GM10266 (cell line): ENCODE measurements around the gene PTPRN2.
"Not testable (repeated sequence)": the region's sequence is repeated elsewhere in the genome, so short reads cannot be mapped to it uniquely, and the experiment has no call there.

Experiments used
- DNase-seq: peaks from one replicate; pipeline ENCODE4 v3.0.0; 2012; ENCODE audit errors: extremely low spot score
- TF ChIP-seq, protein P1 (sequence below): IDR thresholded peaks from 2 replicates; pipeline ENCODE4 v1.5.1; 2012; ENCODE audit warnings: mild to moderate bottlenecking, low read depth; ENCODE audit not compliant: control insufficient read depth, insufficient read depth; ENCODE audit errors: missing control alignments

Gene PTPRN2

DNA sequence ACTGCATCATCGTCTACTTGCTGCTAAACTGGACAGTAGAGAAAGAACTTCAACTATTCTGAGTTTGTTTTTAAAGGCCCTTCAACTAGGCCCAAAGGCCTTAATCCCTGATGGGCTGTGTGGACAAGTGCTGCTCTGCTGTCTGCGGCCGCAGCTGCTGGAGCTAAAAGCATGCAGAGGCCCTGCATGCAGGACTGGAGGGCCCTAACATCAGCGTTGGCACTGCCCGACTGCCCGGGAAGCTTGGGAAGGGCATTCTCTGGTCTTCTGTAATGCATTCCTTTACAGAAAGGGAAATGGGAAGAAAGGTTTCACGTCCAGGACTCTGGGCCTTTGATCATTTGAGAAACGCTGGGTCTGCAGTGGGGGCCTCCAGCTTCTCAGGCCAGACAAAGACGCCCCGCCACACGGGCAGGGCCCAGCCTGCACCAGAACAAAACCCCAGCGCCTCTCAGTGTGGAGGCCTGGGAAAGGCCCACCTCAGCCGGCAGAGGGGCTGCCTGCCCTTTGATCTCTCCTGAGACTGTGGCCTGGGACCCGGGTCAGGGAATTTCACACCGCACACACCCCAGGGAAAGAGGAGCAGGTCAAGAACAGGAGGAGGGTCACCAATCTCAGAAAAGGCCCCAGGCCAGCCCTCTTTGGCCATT is 1021.5 kb downstream of the PTPRN2 start:
- DNase-seq, result no peak
- TF ChIP-seq, protein P1, sequence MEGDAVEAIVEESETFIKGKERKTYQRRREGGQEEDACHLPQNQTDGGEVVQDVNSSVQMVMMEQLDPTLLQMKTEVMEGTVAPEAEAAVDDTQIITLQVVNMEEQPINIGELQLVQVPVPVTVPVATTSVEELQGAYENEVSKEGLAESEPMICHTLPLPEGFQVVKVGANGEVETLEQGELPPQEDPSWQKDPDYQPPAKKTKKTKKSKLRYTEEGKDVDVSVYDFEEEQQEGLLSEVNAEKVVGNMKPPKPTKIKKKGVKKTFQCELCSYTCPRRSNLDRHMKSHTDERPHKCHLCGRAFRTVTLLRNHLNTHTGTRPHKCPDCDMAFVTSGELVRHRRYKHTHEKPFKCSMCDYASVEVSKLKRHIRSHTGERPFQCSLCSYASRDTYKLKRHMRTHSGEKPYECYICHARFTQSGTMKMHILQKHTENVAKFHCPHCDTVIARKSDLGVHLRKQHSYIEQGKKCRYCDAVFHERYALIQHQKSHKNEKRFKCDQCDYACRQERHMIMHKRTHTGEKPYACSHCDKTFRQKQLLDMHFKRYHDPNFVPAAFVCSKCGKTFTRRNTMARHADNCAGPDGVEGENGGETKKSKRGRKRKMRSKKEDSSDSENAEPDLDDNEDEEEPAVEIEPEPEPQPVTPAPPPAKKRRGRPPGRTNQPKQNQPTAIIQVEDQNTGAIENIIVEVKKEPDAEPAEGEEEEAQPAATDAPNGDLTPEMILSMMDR, result no peak

DNA sequence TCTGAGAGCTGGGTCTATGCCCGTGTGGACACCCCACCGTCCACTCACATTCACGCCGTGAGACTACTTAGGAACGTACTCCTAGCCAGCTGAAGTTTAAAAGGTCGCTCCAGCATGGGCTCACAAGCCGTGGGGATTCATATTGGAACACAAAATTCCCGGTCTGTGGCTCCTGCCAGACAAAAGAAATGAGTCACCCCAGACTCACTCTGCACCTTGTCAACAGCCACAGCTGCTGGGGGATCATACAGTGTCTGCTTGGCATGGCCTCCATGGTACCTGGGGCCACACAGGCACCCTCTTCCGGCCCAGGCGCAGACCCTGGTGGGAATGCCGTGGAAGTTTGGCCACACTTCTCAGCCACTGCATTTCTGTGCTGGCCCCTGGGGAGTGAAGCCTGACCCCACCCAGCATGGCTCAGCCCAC is 1022.4 kb downstream of the PTPRN2 start:
- DNase-seq, result no peak
- TF ChIP-seq, protein P1, result no peak

DNA sequence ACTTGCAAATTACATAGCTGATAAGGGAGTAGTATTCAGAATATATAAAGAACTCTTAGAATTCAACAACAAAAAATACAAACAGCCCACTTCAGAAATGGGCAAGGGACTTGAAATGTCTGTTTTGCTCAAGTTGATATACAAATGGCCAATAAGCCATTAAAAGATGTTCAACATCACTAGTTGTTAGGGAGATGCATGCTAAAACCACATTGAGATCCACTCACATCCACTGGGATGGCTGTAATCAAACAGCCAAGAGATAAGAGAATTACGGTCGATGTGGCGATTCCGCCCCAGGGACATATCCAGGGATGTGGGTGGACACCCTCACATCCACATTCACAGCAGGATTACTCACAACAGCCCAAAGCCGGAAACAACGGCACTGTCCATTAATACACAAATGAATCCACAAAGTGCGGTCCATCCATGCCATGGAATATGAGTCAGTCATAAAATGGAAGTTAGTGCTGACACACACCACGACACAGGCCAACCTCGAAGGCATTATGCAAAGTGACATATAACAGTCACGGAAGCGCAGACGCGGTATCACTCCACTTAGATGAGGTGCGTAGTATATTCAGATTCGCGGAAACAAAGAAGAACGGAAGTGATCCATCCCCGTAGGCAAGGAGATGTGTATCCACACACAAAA is 1023.0 kb downstream of the PTPRN2 start:
- TF ChIP-seq, protein P1, result no peak
- no peak for DNase-seq

- DNase-seq, result not testable (repeated sequence)
Measured at GRCh38 chr7:157563467-157564135, 1024.0 kb downstream of the PTPRN2 start.

- not testable (repeated sequence) for DNase-seq
Measured at GRCh38 chr7:157562522-157563398, 1024.9 kb downstream of the PTPRN2 start.

DNA sequence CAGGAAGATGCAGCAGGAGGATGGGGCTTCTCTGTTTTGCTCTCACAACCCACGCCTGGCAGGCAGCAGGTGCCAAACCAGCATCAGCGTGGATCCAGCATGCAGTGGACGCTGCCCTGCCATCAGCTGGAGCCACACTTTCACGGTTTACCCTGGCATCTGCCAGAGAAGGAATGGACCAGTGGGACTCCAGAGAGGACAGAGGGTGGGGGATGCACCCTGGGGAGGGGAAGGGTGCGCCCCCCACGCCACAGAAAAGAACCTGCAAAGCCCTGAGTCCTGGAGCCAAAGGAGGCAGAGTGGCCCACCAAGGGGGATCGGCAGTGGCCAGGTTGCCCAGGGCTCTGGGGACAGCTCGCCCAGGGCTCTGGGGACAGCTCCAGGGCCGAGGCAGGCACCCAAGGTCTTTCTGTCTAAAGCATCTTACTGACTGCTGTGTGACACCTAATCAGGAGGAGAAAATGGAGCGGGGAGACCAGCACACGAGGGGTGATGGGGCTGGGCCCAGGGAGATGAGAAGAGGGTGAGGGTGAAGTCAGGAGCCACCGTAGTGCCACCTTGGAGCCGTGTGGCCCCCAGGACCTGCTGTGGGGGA is 1025.7 kb downstream of the PTPRN2 start:
- TF ChIP-seq, protein P1, result no peak
- no peak for DNase-seq

- TF ChIP-seq, protein P1, result no peak
- no peak for DNase-seq
Measured at GRCh38 chr7:157561523-157561785, 1026.2 kb downstream of the PTPRN2 start.
